HG03457 (cell line): Measurements from ENCODE around the gene MRPS18A.

Source experiments
- ATAC-seq: cut with Tn5 transposase; IDR thresholded peaks from one replicate; pipeline ENCODE4 v1.9.1; 2021; ENCODE audit warnings: moderate number of reproducible peaks; ENCODE audit not compliant: unreplicated experiment

The MRPS18A gene

GRCh38 chr6:43687437-43688347 lies at the start of gene MRPS18A:
Gene MRPS18A (minus strand): TSS chr6:43687791. CDS start chr6:43687779, 12 bp downstream.
- peak; percentile 67 for ATAC-seq

- ATAC-seq: no peak
Observed at GRCh38 chr6:43736844-43737243, 49.3 kb upstream of the MRPS18A start.

- no peak for ATAC-seq
Observed at GRCh38 chr6:43736211-43736786, 48.7 kb upstream of the MRPS18A start.

- no peak for ATAC-seq
Observed at GRCh38 chr6:43735642-43736199, 48.1 kb upstream of the MRPS18A start.

GRCh38 chr6:43734294-43734665 lies 46.7 kb upstream of the MRPS18A start:
- ATAC-seq: no peak

- ATAC-seq: peak; percentile 44
Observed at GRCh38 chr6:43733471-43734293, 46.1 kb upstream of the MRPS18A start.

GRCh38 chr6:43730634-43731033 lies 43.0 kb upstream of the MRPS18A start:
- ATAC-seq: no peak

- ATAC-seq: no peak
Observed at GRCh38 chr6:43729537-43729936, 41.9 kb upstream of the MRPS18A start.

- no peak for ATAC-seq
Observed at GRCh38 chr6:43728586-43728985, 41.0 kb upstream of the MRPS18A start.

- ATAC-seq: no peak
Observed at GRCh38 chr6:43727634-43728033, 40.0 kb upstream of the MRPS18A start.

GRCh38 chr6:43725643-43726580 lies 38.3 kb upstream of the MRPS18A start:
- no peak for ATAC-seq

GRCh38 chr6:43724914-43725642 lies 37.5 kb upstream of the MRPS18A start:
- peak; percentile 47 for ATAC-seq

GRCh38 chr6:43724354-43724753 lies 36.8 kb upstream of the MRPS18A start:
- no peak for ATAC-seq

GRCh38 chr6:43723737-43724295 lies 36.2 kb upstream of the MRPS18A start:
- peak; percentile 42 for ATAC-seq

GRCh38 chr6:43722920-43723545 lies 35.4 kb upstream of the MRPS18A start:
- ATAC-seq: no peak

- no peak for ATAC-seq
Observed at GRCh38 chr6:43720999-43721398, 33.4 kb upstream of the MRPS18A start.

- no peak for ATAC-seq
Observed at GRCh38 chr6:43719511-43719910, 31.9 kb upstream of the MRPS18A start.

GRCh38 chr6:43718387-43719105 lies 31.0 kb upstream of the MRPS18A start:
- no peak for ATAC-seq
